22Rv1 (cell line): ENCODE measurements around the gene RPS6KB2.

ENCODE experiments used
- ZFX ChIP-seq: fragments of 450-650 bp; IDR thresholded peaks from 2 replicates; pipeline ENCODE4 v1.6.1; 2017; ENCODE audit warnings: antibody characterized with exemption, borderline replicate concordance
- TF ChIP-seq, protein P1 (sequence below): fragments of 450-650 bp; IDR thresholded peaks from 2 replicates; pipeline ENCODE4 v1.5.1; 2017; ENCODE audit warnings: mild to moderate bottlenecking

DNA sequence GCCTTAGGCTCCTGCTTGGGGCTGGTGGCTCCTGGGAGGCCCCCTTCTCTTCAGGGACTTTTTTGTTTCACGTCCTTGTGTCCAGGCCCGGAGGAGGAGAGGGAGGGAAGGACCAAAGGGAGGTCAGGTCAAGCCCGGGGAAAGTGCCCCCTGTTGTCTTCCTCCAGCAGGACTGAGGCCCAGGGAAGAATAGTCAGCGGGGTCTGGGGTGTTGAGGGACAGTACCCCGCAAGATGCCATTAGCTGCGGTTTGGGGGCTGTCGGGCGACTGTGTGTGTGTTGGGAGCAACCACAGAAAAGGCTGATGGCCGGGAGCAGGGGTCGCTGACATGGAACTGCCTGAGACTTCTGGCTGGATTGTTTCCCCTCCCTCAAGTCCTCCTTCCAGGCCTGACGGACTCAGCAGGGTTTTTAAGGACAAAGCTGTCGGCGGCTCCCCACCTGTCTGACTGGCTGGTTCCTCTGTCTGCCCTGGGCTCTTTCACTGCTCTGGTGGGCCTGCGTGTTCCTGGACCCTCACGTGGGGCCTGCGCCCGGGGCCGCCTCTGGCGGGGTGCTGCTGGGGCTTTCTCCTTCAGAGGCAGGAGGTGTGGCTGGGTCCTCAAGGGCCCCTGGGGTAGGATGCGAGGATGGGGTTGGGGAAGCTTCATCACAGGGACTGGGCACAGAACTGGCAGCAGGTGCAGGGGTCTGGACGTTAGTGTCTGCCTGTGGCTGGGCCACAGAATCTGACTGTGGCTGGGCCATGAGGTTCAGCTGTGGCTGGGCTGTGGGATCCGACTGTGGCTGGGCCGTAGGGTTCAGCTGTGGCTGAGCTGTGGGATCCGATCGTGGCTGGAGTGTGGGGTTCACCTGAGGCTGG is 22.7 kb downstream of the RPS6KB2 start:
- TF ChIP-seq, protein P1, sequence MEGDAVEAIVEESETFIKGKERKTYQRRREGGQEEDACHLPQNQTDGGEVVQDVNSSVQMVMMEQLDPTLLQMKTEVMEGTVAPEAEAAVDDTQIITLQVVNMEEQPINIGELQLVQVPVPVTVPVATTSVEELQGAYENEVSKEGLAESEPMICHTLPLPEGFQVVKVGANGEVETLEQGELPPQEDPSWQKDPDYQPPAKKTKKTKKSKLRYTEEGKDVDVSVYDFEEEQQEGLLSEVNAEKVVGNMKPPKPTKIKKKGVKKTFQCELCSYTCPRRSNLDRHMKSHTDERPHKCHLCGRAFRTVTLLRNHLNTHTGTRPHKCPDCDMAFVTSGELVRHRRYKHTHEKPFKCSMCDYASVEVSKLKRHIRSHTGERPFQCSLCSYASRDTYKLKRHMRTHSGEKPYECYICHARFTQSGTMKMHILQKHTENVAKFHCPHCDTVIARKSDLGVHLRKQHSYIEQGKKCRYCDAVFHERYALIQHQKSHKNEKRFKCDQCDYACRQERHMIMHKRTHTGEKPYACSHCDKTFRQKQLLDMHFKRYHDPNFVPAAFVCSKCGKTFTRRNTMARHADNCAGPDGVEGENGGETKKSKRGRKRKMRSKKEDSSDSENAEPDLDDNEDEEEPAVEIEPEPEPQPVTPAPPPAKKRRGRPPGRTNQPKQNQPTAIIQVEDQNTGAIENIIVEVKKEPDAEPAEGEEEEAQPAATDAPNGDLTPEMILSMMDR: no peak
- no peak for TF ChIP-seq ZFX
